Hepatocyte (in vitro differentiated cells): ENCODE data around the gene COPS9. TPM values are rescaled to one million over a fixed set of nuclear protein-coding genes. Genes with fewer than 3 reads are reported as not detected.

Experiments used
- DNase-seq: peaks from one replicate; pipeline ENCODE4 v3.0.0-alpha.2; 2016; ENCODE audit warnings: low spot score
- H2AFZ ChIP-seq: fragments of 200-600 bp; sonication (generic); 2 replicates; pipeline ENCODE4 v1.6.0; 2016; ENCODE audit warnings: antibody characterized with exemption, mild to moderate bottlenecking
- H3K27ac ChIP-seq: fragments of 200-600 bp; sonication (generic); 2 replicates; pipeline ENCODE4 v1.5.1; 2016; ENCODE audit warnings: mild to moderate bottlenecking
- H3K27me3 ChIP-seq: fragments of 200-600 bp; sonication (generic); 2 replicates; pipeline ENCODE4 v1.6.1; 2016
- H3K36me3 ChIP-seq: fragments of 200-600 bp; sonication (generic); replicated peaks from 2 replicates; pipeline ENCODE4 v1.5.1; 2016; ENCODE audit warnings: low read depth; ENCODE audit not compliant: insufficient read depth
- H3K4me1 ChIP-seq: fragments of 200-600 bp; sonication (generic); 2 replicates; pipeline ENCODE4 v1.5.1; 2016; ENCODE audit warnings: mild to moderate bottlenecking, moderate library complexity; ENCODE audit not compliant: insufficient read depth
- H3K4me2 ChIP-seq: fragments of 200-600 bp; sonication (generic); 2 replicates; pipeline ENCODE4 v1.6.0; 2016
- H3K4me3 ChIP-seq: fragments of 200-600 bp; sonication (generic); 2 replicates; pipeline ENCODE4 v1.5.1; 2016; ENCODE audit warnings: mild to moderate bottlenecking
- H3K79me2 ChIP-seq: fragments of 200-600 bp; sonication (generic); 2 replicates; pipeline ENCODE4 v1.6.0; 2017; ENCODE audit warnings: mild to moderate bottlenecking
- H3K9me2 ChIP-seq: fragments of 200-600 bp; sonication (generic); replicated peaks from 2 replicates; pipeline ENCODE4 v1.6.0; 2017; ENCODE audit warnings: mild to moderate bottlenecking; ENCODE audit not compliant: insufficient read depth
- H3K9me3 ChIP-seq: fragments of 200-600 bp; sonication (generic); 2 replicates; pipeline ENCODE4 v1.5.1; 2016; ENCODE audit warnings: low read depth, mild to moderate bottlenecking
- H4K20me1 ChIP-seq: fragments of 200-600 bp; sonication (generic); 2 replicates; pipeline ENCODE4 v1.6.0; 2016; ENCODE audit warnings: mild to moderate bottlenecking; ENCODE audit not compliant: insufficient read depth, poor library complexity, severe bottlenecking
- CTCF ChIP-seq: fragments of 200-600 bp; sonication (generic); IDR thresholded peaks from 2 replicates; pipeline ENCODE4 v1.5.1; 2016; ENCODE audit warnings: antibody characterized with exemption, mild to moderate bottlenecking; ENCODE audit not compliant: poor library complexity
- EZH2 ChIP-seq: fragments of 200-600 bp; sonication (generic); IDR thresholded peaks from 2 replicates; pipeline ENCODE4 v1.6.1; 2016; ENCODE audit warnings: antibody characterized with exemption, mild to moderate bottlenecking, borderline replicate concordance
- EZH2phosphoT487 ChIP-seq: fragments of 200-600 bp; sonication (generic); IDR thresholded peaks from one replicate; pipeline ENCODE4 v1.6.1; 2018; ENCODE audit warnings: antibody characterized with exemption, mild to moderate bottlenecking, low read depth, moderate library complexity; ENCODE audit not compliant: unreplicated experiment, severe bottlenecking
- WGBS: methylation state at CpG from one replicate; pipeline ENCODE4 v1.1.6; 2016; ENCODE audit warnings: low lambda C conversion rate; ENCODE audit errors: missing lambda C conversion rate; 5-methylcytosine and 5-hydroxymethylcytosine counted together
- polyA plus RNA-seq: library from polyadenylated mRNA; unstranded; fragments of >200 nt; fragmentation: Nextera tagmentation; extraction: Ambion mirVana; gene quantifications from 2 replicates; pipeline ENCODE4 v1.2.1, GENCODE V29; 2016
- total RNA-seq: library from RNA; depleted of rRNA; stranded (reverse); fragments of >200 nt; gene quantifications from 2 replicates; pipeline ENCODE4 v1.2.3, GENCODE V29; 2014

COPS9 gene
- total and polyA plus RNA-seq, 2 experiments from 2014 or later, result 109 to 300 TPM

- DNase-seq, result no peak
- no peak overlapping the region for H3K4me3 ChIP-seq
- no peak overlapping the region for H3K27ac ChIP-seq
- 80% methylated on average over 7 of the region's 7 CpGs for WGBS
- H4K20me1 ChIP-seq, result no peaks in the 10 kb centered on the region
- H3K79me2 ChIP-seq, result no peaks in the 10 kb centered on the region
- H3K9me3 ChIP-seq, result no peaks in the 10 kb centered on the region
- H3K36me3 ChIP-seq, result no peaks in the 10 kb centered on the region
- peaks cover 18% of the 10 kb centered on the region for H3K27me3 ChIP-seq
- H2AFZ ChIP-seq, result no peak overlapping the region
- no peaks in the 10 kb centered on the region for H3K9me2 ChIP-seq
- TF ChIP-seq CTCF (no peak), EZH2 (no peak), EZH2phosphoT487 (no peak)
- peaks cover 5% of the 10 kb centered on the region for H3K4me1 ChIP-seq
- no peak overlapping the region for H3K4me2 ChIP-seq
Measured at GRCh38 chr2:240174496-240174895, 38.4 kb upstream of the COPS9 start.

DNA sequence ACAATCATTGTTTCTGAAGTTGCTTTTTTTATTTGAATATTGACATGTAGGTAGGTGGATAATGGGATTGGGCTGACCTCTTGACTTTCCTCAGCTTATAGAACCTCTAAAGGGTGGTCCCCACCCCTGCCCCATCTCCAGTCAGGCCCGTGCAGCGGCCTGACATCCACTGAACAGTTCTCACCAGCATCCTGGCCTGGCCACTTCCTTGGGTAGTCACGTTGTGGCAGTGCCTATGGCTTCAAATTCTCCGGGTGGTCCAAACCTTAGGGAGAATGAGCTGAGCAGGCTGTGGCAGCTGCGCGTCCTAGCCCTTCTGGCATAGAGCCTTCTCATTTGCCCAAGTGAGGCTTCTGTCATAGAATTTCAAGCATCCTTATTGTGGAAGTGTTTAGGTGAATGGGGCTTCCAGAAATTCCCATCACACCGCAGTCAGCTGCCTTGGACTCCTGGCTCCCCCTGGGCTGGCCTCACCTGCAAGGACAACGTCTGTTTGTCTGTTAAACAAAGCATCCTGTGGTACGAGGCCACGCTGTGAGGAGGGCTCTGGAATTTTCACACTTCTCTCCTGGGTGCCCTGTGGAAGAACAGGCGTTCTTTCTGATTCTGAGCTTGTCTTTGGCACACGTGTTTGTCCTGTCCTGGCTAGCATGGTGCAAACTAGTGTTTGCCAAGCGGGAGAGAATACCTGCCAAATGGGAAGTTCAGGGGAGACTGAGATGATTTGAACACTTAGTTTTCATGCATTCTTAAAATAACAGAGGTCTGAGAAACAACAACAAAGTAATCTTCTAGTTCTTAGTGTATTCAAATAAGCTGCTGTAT is 36.2 kb upstream of the COPS9 start:
- H3K27me3 ChIP-seq, result peaks cover 17% of the 10 kb centered on the region
- no peaks in the 10 kb centered on the region for H3K9me3 ChIP-seq
- no peaks in the 10 kb centered on the region for H4K20me1 ChIP-seq
- no peak overlapping the region for H3K4me2 ChIP-seq
- H3K4me1 ChIP-seq, result peaks cover 5% of the 10 kb centered on the region
- no peaks in the 10 kb centered on the region for H3K79me2 ChIP-seq
- no peak overlapping the region for H3K4me3 ChIP-seq
- H3K36me3 ChIP-seq, result no peaks in the 10 kb centered on the region
- 88% methylated on average over 13 of the region's 13 CpGs for WGBS
- H2AFZ ChIP-seq, result no peak overlapping the region
- DNase-seq, result no peak
- no peak for TF ChIP-seq EZH2
- no peak overlapping the region for H3K27ac ChIP-seq
- no peaks in the 10 kb centered on the region for H3K9me2 ChIP-seq

- no peaks in the 10 kb centered on the region for H3K36me3 ChIP-seq
Measured at GRCh38 chr2:240170883-240171282, 34.8 kb upstream of the COPS9 start.

More at GRCh38 chr2:240170883-240171282, 34.8 kb upstream of the COPS9 start:
- WGBS, result 78% methylated on average over 3 of the region's 3 CpGs
- H3K9me3 ChIP-seq, result no peaks in the 10 kb centered on the region
- no peak overlapping the region for H3K4me2 ChIP-seq
- no peak overlapping the region for H3K27ac ChIP-seq
- peaks cover 5% of the 10 kb centered on the region for H3K4me1 ChIP-seq
- no peak for DNase-seq
- H3K9me2 ChIP-seq, result no peaks in the 10 kb centered on the region
- no peaks in the 10 kb centered on the region for H4K20me1 ChIP-seq
- H3K79me2 ChIP-seq, result no peaks in the 10 kb centered on the region
- H2AFZ ChIP-seq, result no peak overlapping the region
- TF ChIP-seq CTCF (no peak), EZH2phosphoT487 (no peak), EZH2 (no peak)
- no peak overlapping the region for H3K4me3 ChIP-seq
- peaks cover 3% of the 10 kb centered on the region for H3K27me3 ChIP-seq
